Stimulated activated CD4-positive, alpha-beta T cell treated with anti-CD3 and anti-CD28 coated beads, Interleukin-2, amount 100 ng/mL, for 24 hours (primary cell): Measurements from ENCODE around the gene SCYL1.
"Not testable (repeated sequence)": the region's sequence is repeated elsewhere in the genome, so short reads cannot be mapped to it uniquely, and the experiment has no call there.

Experiments used
- DNase-seq, 2 donors: peaks; one replicate each; pipeline ENCODE4 v3.0.0-alpha.2; 2020

The SCYL1 gene

GRCh38 chr11:65506290-65506771 is 18.6 kb upstream of the SCYL1 start:
- no peak for DNase-seq

- DNase-seq = peak; percentile 51 to 55
These were observed 17.9 kb upstream of the SCYL1 start for GRCh38 chr11:65506772-65507505.

GRCh38 chr11:65512311-65512710 is 12.6 kb upstream of the SCYL1 start:
- not testable (repeated sequence) for DNase-seq

- no peak for DNase-seq
These were observed 8.5 kb upstream of the SCYL1 start for GRCh38 chr11:65516135-65516968.

GRCh38 chr11:65518941-65519549 is 5.8 kb upstream of the SCYL1 start:
- DNase-seq = not testable (repeated sequence)

GRCh38 chr11:65521777-65522521 is 2.9 kb upstream of the SCYL1 start:
- not testable (repeated sequence) for DNase-seq

- DNase-seq = not testable (repeated sequence)
These were observed 1.9 kb upstream of the SCYL1 start for GRCh38 chr11:65522718-65523630.

GRCh38 chr11:65523631-65523968 is 1.3 kb upstream of the SCYL1 start:
- DNase-seq = not testable (repeated sequence)

GRCh38 chr11:65524014-65524740 is 706 bp upstream of the SCYL1 start:
- no peak for DNase-seq

- DNase-seq = no peak
These were observed 930 bp downstream of the SCYL1 start for GRCh38 chr11:65525546-65526480.

- no peak for DNase-seq
These were observed 1.9 kb downstream of the SCYL1 start for GRCh38 chr11:65526744-65527143.

- DNase-seq = no peak
These were observed 4.0 kb downstream of the SCYL1 start for GRCh38 chr11:65528819-65529350.

GRCh38 chr11:65529475-65530156 is 4.7 kb downstream of the SCYL1 start:
- DNase-seq = no peak

GRCh38 chr11:65530157-65530496 is 5.2 kb downstream of the SCYL1 start:
- no peak for DNase-seq

GRCh38 chr11:65532388-65533064 is 7.6 kb downstream of the SCYL1 start:
- no peak for DNase-seq

GRCh38 chr11:65535102-65535501 is 10.2 kb downstream of the SCYL1 start:
- no peak for DNase-seq

- no peak for DNase-seq
These were observed 11.8 kb downstream of the SCYL1 start for GRCh38 chr11:65536412-65537295.

- DNase-seq = no peak
These were observed 12.4 kb downstream of the SCYL1 start for GRCh38 chr11:65537296-65537597.
